Lower leg skin (tissue), 4 donors: ENCODE measurements around the gene NFIB. TPM values are rescaled to one million over a fixed set of nuclear protein-coding genes. Genes with fewer than 3 reads are reported as not detected.
A peak's percentile ranks its signal among the peaks of the same experiment; 100 is the strongest.

ENCODE experiments used
- DNase-seq, 2 donors: peaks; one replicate each; pipeline ENCODE4 v3.0.0-alpha.2; 2019; ENCODE audit warnings: low spot score in 2 of 2
- H3K4me3 ChIP-seq: fragments of 200-600 bp; sonication (generic); 2 replicates; pipeline ENCODE4 v1.5.1; 2017; ENCODE audit warnings: mild to moderate bottlenecking, low read depth; ENCODE audit not compliant: poor library complexity, severe bottlenecking
- CTCF ChIP-seq, 3 donors: fragments of 450-650 bp; IDR thresholded peaks; one replicate each; pipeline ENCODE4 v1.5.1; 2016; ENCODE audit warnings: antibody characterized with exemption in 3 of 3, mild to moderate bottlenecking in 3 of 3, moderate library complexity in 2 of 3
- POLR2A ChIP-seq, 2 donors: fragments of 450-650 bp; IDR thresholded peaks; one replicate each; pipeline ENCODE4 v1.6.1; 2016 to 2017; ENCODE audit warnings: antibody characterized with exemption in 2 of 2, mild to moderate bottlenecking in 1 of 2, moderate library complexity in 1 of 2
- WGBS, 2 donors: methylation state at CpG; one replicate each; pipeline ENCODE4 v1.1.5; 2018; 5-methylcytosine and 5-hydroxymethylcytosine counted together
- intact Hi-C: fragments of 100-400 bp; cut with DNase I; formaldehyde crosslinking; loops from one replicate; pipeline ENCODE4 v1.15.0; 2023; ENCODE audit warnings: low total_unique reads
- total RNA-seq, 4 donors: library from RNA; depleted of rRNA; stranded (reverse); fragments of >200 nt; gene quantifications; one replicate each; pipeline ENCODE4 v1.1.0, GENCODE V29; 2016

NFIB gene
- total RNA-seq, 4 donors from 2014 or later, result 68.2 to 145 (median 78.6) TPM

GRCh38 chr9:14205463-14205862 is 108.5 kb downstream of the NFIB start:
- DNase-seq, result no peak
- WGBS, 2 donors, result 61 to 63% methylated on average over 1 of the region's 1 CpG
- intact Hi-C loops, result no loop called here
- no peak overlapping the region for H3K4me3 ChIP-seq
- no peak for TF ChIP-seq CTCF (IDR thresholded peaks at IDR 0.05)
- no peak for TF ChIP-seq POLR2A (IDR thresholded peaks at IDR 0.05)

GRCh38 chr9:14203356-14204056 is 110.4 kb downstream of the NFIB start:
- H3K4me3 ChIP-seq, result no peak overlapping the region
- peak; percentile 41 to 87 for DNase-seq
- intact Hi-C loops, result no loop called here
- TF ChIP-seq CTCF (IDR thresholded peaks at IDR 0.05) (no peak), POLR2A (IDR thresholded peaks at IDR 0.05) (no peak)
- WGBS, 2 donors, result 17 to 19% methylated on average over 12 of the region's 12 CpGs

- peak; percentile 65 to 90 for DNase-seq
- intact Hi-C loops, result no loop called here
- WGBS, 2 donors, result 16 to 22% methylated on average over 6 of the region's 6 CpGs
- H3K4me3 ChIP-seq, result no peak overlapping the region
- TF ChIP-seq POLR2A (IDR thresholded peaks at IDR 0.05) (no peak), CTCF (IDR thresholded peaks at IDR 0.05) (no peak)
Observed at GRCh38 chr9:14198841-14199455, 115.0 kb downstream of the NFIB start.

GRCh38 chr9:14198047-14198840 is 115.7 kb downstream of the NFIB start:
- no peak for TF ChIP-seq POLR2A (IDR thresholded peaks at IDR 0.05)
- no peak for TF ChIP-seq CTCF (IDR thresholded peaks at IDR 0.05)
- no peak overlapping the region for H3K4me3 ChIP-seq
- WGBS, 2 donors, result 40 to 48% methylated on average over 11 of the region's 11 CpGs

GRCh38 chr9:14197325-14197858 is 116.5 kb downstream of the NFIB start:
- no peak overlapping the region for H3K4me3 ChIP-seq
- no peak for DNase-seq
- no peak for TF ChIP-seq CTCF (IDR thresholded peaks at IDR 0.05)
- no peak for TF ChIP-seq POLR2A (IDR thresholded peaks at IDR 0.05)
- WGBS, 2 donors, result 79 to 81% methylated on average over 4 of the region's 4 CpGs
- intact Hi-C loops, result no loop called here

More at GRCh38 chr9:14198047-14198840, 115.7 kb downstream of the NFIB start:
- intact Hi-C loops, result no loop called here
- no peak for DNase-seq
